NOMO-1 (cell line): ENCODE data around the gene EPHB4.
"Not testable (repeated sequence)": the region's sequence is repeated elsewhere in the genome, so short reads cannot be mapped to it uniquely, and the experiment has no call there.

Experiments
- DNase-seq, 2 experiments: peaks; one replicate each; lab custom pipeline; 2025; ENCODE audit not compliant: unreplicated experiment in 2 of 2; lab: John Stamatoyannopoulos, UW

Gene EPHB4

DNA sequence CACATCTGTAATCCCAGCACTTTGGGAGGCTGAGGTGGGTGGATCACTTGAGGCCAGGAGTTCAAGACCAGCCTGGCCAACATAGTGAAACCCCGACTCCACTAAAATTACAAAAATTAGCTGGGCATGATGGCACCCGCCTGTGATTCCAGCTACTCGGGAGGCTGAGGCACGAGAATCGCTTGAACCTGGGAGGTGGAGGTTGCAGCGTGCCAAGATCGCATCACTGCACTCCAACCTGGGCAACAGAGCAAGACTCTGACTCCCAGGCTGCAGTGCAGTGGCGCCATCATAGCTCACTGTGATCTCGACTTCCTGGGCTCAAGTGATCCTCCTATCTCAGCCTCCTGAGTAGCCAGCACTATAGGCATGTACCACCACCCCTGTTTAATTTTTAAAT is 27.6 kb upstream of the EPHB4 start:
- DNase-seq: not testable (repeated sequence)

DNA sequence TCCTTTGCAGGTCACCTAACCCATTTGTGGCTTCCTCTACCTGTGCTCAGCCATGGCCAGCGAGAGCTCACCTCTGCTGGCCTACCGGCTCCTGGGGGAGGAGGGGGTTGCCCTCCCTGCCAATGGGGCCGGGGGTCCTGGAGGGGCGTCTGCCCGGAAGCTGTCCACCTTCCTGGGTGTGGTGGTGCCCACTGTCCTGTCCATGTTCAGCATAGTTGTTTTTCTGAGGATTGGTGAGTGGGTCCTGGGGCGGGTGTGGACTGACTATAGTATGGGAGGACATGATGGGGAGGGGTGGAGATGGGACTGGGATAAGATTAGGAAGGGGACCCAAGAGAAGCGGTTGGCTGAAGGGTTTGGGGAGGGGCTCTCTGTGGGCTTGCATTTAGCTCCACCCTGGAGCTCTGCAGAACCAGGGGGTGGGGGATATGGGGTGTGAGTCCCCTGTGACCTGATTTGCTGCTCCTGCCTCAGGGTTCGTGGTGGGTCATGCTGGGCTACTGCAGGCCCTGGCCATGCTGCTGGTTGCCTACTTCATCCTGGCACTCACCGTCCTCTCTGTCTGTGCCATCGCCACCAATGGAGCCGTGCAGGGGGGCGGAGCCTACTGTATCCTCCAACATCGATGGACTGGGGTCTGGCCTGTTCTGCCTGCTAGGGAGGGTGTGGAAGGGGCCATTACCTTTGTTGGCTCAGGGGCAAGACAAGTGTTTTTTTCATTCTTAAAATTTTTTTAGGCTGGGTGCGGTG is 27.0 kb upstream of the EPHB4 start:
- DNase-seq: no peak

DNA sequence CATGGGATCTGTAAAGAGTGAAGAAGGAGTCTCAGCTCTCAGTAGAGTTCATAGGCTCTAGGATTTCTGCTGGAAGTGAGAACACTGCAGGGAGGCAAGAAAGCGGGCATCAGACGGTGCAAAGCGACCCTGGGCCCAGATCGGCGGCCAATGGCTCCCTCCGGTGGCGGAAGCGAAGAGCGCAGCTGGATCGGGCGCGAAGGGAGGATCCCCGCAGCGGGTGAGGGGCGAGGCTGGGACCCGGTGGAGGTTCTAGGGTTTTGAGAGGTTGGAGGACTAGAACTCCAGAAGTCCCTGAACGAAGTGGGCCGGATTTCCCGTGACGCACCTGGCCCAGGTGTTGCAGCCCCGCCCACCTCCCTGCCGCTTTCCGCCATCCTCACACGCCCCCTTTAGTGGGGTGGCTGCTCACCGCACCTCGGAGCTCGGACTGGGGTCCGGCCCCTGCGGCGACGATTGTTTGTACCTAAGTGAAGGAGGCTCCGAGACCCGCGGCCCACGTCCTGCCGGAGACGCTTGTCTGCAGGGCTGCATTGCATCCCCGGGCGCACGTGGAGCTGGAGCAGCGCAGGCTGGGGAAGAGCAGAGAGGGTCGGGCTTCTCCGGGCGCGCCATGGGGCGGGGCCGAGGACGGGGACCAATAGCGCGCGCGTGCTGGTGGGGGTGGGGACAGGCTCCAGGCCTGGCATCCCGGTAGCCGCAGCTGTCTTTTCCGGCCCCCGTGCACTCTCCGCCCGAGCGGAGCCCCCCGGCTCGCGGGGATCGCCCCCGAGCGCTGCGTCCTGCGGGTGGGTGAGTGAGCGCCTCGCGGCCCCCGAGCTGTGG is 24.9 kb upstream of the EPHB4 start, which contains the start of gene SLC12A9:
TSS of gene SLC12A9 (plus strand) at position 666 of the 825 bp plus-strand sequence. CDS start 1,485 bp downstream, outside the sequence.
- peak; percentile 93 to 98 for DNase-seq

DNA sequence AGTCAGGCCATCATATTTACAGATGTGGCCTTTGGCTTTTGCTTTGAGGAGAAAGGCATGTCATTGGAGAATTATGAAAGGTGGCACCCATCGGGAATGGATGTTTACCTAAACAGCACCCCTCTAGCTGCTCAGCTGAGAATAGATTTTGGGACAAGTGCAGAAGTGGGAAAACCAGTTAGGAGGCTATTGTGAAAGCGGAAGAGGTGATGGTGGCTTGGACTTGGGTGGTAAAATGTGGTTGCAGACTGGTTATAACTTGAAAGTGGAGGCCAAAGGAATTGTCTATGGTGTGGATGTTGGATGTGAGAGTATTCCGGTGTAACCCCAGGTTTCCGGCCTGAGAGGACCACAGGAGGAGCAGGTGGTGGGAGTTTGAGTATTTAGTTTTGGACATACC is 20.0 kb upstream of the EPHB4 start:
- DNase-seq: no peak

DNA sequence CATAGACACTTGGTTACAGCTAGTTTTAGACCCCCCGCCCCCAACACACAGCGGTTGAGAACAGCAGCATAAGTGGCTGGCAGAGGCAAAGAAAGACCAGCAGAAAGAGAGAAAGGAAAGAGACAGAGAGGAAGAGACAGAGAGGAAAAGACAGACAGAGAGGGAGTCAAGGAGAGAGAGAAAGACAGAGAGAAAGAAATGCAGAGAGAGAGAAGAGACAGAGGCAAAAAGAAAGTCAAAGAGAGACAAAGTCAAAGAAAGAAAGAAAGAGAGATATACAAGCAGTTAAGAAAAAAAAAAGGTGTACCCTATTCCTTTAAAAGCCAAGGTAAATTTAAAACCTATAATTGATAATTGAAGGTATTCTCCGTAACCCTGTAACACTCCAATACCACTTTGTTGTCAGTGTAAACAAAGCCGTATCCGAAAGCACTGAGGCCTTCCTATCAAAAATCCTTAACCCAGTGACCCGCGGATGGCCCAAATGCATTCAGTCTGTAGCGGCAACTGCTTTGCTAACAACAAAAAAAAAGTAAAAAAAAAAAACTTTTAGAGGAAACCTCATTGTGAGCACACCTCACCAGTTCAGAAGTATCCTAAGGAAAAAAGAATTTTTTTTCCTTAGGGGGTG is 13.3 kb upstream of the EPHB4 start:
- DNase-seq: no peak

DNA sequence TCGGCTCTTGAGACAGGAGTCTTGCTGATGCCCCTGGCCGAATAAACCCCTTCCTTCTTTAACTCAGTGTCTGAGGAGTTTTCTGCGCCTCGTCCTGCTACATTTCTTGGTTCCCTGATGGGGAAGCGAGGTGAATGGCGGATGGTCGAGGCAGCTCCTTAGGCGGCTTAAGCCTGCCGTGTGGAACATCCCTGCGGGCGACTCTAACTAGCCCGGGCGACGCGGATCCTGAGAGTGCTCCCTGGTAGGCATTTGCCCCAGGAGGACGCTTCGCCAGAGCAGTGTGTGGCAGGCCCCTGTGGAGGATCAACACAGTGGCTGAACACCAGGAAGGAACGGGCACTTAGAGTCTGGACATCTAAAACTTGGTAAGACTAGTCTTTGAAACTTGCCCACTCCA is 12.0 kb upstream of the EPHB4 start:
- DNase-seq: no peak

DNA sequence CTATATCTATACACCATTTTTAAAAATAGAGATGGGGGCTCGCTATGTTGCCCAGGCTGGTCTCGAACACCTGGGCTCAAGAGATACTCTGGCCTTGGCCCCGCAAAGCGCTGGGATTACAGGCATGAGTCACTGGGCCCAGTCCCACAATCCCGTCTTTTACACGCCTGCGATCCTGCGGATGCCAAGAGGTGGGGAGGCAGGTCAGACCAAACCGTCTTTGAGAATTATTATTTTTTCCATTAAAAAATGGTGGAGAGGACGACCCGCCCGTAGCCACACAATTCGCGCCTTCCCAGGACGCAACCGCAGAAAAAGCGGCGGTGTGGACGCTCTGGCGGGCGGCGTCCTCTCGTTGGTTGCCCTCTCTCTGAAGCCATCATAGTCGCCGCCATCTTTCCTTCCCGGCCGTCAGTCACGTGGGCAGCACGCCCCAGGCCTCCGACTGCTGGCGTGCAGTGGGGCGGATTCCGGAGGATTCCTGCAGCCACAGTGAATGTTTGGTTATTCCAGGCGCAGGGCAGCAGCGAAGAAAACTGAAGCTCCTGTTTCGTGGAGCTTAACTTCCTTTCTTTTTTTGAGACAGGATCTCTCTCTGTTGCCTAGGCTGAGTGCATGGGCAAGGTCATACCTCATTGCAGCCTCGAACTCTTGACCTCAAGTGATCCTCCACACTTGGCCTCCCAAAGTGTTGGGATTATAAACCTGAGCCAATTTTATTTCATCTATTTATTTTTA is 9.9 kb upstream of the EPHB4 start:
- DNase-seq: peak; percentile 91 to 94

DNA sequence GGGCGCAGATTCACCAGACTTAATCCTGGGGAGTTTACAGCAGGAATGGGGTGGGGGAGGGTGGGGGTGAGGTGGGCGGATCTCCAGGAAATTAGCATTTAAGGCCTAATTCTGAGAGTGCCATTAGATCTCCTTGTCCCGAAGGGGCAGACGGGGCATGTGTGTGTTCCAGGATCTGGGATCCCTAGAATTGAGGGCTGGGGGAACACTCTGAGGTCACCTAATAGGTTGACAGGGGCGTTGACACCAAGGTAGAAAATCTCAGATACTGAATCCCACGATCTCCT is 9.4 kb upstream of the EPHB4 start:
- DNase-seq: no peak

DNA sequence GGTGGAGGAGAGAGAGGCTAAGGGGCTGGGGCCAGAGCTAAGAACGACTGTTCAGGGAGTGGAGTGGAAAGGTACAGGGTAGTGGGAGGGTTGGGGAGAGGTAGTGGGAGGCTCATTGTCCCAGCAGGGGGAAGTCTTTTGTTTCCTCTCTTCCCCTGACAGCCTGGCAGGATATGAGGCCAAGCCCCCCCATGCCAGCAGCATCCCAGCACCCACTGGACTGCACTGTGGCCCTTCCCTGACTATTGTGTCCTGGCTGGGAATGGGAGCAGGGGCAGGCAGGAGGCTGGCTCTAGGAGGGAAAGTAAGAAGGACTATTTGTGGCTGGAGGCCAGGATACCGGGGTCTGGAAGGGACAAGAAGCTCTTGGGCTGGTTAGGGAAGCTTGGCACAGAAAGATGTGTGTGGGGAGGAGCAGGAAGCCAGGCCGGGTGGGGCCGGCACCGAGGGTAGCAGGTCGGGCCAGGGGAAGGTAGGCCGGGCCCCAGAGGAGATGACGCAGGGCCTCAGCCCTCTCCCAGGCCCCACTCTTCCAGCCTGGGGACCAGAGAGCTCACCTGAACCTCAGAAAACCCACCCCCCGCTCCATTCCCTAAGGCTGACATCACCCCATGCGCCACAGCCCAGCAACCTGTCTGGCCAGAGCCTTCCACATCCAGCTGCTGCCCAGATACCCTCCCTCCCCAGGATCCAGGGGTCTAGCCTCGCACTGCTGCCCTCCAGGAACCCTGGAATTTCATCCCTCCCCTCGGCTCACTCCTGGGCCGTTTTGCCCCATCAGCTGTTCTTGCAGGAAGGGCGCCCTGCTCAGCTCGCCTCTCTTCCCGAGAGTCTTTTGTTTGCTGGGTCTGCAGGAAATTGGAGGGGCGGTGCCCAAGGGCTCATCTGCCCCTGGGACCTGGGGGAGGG is 8.8 kb upstream of the EPHB4 start:
- DNase-seq: no peak

DNA sequence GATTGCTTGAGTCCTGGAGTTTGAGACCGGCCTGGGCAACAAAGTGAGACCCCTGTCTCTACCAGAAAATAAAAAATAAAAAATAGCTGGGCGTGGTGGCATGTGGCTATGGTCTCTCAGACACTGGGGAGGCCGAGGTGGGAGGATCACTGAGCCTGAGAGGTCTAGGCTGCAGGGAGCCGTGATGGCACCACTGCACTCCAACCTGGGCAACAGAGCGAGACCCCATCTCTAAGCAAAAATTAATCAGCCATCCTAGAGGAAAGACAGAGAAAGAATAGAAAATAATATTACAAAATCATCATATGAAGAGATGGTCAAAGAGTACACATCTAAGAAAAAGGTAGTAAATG is 4.9 kb upstream of the EPHB4 start:
- DNase-seq: no peak

DNA sequence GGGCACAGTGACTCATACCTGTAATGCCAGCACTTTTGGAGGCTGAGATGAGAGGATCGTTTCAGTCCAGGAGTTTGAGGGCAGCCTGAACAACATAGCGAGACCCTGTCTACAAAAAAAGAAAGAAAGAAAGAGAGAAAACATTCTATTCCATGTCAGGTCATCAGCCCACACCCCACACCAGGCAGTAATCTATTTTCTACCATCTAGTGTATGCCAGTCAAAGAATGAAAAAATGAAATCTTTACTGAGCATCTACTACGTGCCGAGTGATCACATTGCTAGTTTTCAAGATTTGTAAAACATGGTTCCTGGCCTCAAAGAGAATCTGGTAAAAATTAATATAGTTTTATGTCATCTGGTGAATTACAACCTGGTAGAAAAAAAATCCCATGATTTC is 3.1 kb upstream of the EPHB4 start:
- DNase-seq: no peak

DNA sequence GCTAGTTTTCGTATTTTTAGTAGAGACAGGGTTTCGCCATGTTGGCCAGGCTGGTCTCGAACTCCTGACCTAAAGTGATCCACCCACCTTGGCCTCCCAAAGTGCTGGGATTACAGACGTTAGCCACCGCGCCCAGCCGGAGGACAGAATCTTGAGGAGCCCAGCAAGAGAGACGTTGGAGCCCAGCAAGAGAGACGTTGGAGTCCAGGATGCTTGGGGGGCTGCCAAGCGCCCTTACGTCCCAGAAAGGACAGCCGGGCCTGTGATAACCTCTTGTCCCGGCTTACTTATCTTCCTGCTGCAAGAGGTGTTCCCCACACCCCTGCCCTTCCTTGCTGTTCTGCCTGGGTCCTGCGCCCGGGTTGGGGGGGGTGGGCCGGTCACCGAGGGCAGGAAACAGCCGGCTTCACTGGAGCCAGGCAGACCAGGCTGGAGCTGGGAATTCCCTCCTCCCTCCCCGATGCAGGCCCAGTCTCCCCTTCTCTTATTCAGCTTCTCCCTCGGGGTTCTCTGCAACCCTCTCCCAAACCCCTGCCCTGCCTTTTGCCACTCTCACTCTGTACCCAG is 1.9 kb upstream of the EPHB4 start:
- DNase-seq: no peak

DNA sequence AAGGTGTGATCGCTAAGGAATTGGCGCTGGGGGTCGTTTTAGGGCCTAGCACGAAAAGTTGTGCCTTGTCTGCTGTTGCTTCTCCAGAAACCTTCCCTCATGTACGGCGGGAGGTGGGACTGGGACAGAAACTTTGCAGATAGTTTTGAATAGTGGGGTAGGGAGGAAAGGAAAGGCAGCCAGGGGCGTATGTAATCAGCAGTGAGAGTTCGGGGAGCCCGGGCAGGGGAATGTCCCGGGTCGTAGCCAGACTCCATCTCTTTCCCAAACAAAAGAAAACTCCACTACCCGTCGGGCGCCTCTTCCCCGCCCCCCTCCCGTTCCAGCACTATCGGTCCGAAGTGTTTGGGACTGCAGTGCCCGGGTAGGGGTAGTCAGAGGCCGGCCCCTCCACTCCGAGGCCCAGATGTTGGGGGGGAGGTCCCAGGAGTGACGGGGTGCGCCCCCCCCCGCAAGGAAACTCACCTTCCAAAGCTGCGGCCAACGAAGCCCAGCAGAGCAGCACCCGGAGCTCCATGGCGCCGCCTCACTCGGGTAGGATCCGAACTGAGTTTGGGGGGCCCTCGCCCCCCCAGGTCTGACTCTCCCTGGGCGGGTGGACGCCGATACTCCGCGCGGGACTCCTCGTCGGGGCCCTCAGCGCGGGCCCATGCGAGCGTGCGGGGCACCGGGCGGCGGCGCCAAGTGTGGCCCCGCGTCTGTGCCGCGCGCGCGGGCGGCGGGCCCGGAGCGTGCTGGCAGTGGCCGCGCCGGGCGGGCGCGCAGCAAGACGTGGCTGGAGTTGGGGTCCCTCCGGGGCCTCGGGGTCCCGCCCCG is 601 bp downstream of the EPHB4 start:
- DNase-seq: no peak

DNA sequence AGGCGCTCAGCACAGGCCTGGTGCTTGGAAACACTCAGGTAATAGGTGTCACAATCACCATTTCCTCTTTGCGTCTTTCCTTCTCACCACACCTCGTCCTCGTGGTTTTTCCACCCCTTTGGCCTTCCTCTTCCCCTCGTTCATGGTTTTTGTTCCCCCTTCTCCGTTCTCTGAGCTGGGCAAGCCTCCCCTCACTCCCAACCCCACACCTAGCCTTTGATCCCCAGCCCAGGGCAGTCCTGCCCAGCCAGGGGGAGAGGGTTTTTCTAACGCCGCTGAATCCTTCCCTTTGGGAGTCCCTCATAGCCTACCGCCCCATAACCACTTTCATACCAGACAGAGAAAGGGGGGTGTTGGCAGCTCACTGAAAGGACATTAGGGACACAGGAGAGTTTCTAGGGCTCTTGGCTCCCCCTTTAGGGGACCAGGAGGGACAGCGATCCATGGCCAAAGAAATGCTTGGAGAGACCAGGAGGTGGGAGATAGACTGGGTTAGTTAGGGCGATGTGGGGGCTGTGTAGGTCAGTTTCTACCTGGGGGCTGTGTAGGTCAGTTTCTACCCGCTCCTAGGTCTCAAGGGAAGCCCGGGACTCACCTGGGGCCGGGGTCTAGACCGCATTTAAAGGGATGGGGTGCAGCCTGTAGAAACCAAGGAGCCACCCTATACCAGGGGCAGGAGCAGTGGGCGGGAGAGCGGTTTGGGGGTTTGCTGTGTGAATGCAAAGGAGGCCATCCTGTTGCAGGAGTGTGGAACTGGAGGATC is 1.4 kb downstream of the EPHB4 start:
- DNase-seq: peak; percentile 42 to 44

DNA sequence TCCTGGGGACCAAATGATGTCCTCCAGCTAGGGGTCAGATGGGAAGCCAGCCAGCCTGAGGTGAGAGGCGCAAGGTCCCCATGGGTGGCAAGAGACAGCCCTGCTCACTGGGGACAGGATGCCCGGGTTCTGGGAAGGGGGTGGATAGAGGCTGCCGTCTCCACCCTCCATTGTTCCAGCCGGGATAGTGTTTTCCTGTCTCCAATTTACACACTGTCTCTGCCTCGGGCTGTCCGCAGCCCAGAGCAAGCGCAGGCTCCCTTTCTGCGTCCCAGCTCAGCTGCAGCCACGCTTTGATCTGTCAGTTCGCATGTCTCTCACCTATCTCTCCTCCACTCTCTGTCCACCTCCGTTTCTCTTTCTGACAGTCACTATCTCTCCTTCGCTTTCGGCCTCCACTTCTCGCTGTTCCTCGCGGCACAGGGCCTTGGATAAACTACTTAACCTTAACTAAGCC is 2.1 kb downstream of the EPHB4 start:
- DNase-seq: no peak

DNA sequence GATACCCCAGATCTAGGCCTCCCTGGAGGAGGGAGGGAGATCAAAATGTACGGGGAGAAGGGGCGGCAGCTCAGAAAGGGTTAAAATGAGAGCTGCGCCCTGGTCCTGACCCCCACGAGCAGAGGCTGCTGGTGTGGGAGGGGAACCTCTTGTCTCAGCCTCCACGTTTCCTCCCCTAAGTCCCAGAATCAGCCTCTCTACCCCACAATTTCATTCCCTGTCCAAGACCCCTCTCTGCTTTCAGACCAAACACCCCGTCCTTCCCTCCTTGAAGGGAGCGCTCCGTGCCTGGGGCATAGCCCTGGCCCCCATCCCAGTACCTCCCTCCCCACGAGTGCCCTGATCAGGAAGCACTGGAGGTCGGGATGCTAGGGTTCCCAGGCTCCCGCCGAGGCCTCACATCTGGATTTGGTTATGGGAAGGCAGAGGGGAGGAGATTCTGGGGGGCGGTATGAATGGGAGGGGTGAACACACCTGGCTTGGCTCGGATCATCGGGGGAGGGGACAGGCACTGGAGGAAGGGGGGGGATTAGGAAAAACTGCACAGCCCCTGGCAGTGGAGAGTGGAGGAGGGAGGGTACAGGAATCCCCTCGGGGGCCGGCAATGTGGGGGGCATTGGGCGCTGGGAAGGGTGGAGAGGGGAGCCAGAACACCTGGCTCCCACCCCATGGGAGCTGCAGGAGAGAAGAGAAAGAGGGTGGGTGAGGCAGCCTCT is 2.7 kb downstream of the EPHB4 start:
- no peak for DNase-seq

DNA sequence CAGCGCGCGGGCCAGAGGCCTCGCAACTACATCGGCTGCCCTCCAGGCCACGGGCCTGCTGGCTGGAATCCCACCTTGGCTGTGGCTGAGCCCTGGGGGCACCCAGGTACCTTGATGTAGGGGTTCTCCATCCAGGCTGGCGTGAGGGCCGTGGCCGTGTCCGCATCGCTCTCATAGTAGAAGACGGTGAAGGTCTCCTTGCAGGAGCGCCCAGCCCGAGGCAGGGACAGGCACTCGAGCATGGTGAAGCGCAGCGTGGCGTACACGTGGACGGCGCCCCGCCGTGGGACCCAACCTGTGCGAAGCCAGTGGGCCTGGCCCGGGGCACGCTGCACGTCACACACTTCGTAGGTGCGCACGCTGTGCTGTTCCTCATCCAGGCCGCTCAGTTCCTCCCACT is 3.8 kb downstream of the EPHB4 start:
- no peak for DNase-seq

DNA sequence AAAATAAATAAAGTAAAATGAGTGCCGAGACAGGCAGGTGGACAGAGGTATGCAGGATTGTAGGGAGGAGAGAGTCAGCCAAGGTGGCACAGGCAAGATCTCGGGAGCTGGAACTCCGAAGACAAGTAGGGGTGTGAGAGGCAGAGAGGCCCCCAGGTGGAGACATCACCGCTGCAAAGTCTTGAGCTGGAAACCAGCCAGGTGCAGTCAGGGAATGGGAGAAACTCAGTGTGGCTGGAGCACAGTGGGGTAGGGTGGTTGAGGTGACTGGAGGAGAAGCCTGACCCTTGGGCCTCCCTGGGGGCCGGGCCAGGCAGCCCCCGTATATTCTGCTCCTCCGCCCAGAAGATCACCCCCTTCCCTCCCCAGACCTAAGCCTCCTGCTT is 4.2 kb downstream of the EPHB4 start:
- DNase-seq: no peak
